ENCODE results near the gene PIP5K1B.

DNA sequence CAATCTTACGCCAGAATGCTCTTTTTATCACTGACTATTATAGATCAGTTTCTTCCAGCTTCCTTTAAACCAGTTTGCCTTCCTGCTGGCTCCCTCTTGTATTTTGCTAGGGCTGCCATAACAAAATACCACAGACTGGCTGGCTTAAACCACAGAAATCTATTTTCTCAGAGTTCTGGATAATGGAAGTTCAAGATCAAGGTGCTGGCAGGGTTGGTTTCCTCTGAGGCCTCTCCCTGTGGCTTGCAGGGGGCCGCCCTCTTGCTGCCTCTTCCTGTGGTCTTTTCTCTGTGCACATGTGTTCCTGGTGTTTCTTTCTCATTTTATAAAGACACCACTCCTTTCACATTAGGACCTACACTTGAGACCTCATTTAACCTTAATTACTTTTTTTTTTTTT, 323.7 kb downstream of the PIP5K1B start:
- TF ChIP-seq, protein P1, sequence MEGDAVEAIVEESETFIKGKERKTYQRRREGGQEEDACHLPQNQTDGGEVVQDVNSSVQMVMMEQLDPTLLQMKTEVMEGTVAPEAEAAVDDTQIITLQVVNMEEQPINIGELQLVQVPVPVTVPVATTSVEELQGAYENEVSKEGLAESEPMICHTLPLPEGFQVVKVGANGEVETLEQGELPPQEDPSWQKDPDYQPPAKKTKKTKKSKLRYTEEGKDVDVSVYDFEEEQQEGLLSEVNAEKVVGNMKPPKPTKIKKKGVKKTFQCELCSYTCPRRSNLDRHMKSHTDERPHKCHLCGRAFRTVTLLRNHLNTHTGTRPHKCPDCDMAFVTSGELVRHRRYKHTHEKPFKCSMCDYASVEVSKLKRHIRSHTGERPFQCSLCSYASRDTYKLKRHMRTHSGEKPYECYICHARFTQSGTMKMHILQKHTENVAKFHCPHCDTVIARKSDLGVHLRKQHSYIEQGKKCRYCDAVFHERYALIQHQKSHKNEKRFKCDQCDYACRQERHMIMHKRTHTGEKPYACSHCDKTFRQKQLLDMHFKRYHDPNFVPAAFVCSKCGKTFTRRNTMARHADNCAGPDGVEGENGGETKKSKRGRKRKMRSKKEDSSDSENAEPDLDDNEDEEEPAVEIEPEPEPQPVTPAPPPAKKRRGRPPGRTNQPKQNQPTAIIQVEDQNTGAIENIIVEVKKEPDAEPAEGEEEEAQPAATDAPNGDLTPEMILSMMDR (conservative IDR thresholded peaks at IDR 0.05; ENCODE audit: low read length) = no peak
- peak; percentile 68 for TF ChIP-seq EZH2phosphoT487 (IDR thresholded peaks at IDR 0.05; ENCODE audit: borderline replicate concordance)

Measured in Loucy (cell line).